ENCODE data around the gene ACBD3.
"Not testable (repeated sequence)": the region's sequence is repeated elsewhere in the genome, so short reads cannot be mapped to it uniquely, and the experiment has no call there.

ACBD3 gene

DNA sequence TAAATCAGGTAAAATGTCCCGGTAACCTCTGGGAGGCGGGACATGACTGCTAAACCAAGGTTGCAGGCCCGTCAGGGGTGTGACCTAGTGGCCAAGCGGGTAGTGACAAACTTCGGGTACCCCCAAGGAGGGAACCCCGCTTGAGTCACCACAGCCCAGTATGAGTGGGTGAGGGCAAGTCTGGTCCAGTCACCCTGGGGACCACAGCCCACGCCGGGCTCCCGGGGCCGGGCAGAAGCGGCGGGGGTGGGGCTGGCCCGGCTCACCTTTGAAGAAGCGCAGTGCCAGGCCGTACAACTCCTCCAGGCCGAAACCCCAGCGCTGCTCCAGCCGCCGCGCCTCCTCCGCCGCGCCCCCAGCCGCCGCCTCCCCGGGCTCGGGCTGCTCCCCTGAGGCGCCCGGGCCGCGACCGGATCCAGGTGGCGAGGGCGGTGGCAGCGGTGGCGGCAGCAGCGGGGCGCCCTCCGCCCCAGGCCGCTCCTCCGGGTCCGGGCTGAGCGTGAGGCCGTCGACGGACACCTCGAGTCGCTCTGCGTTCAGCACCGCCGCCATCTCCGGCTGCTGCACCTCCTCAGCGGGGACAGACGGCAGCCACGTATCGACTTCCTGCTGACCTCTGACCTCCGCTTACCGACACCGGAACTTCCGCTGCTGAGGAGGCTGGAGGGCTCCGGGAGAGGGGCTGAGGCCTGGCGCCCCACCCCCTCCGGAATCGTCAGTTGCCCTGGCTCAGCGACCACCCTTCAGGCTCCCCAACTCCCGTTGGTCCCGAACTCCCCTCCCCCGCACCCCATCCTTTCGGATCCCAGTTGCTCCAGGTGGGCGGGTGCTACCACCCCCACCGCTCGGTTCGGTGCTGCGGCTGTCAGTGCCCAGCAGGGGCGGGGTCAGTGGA is at the start of gene ACBD3:
Gene ACBD3 (minus strand): TSS at position 618 of the 895 bp plus-strand sequence. CDS start 66 bp downstream, at position 552.
- DNase-seq (ENCODE audit: low read depth in 3 of 3) = peak; percentile 56 to 77 (median 68)

- no peak for DNase-seq (ENCODE audit: low read depth in 3 of 3)
Observed at GRCh38 chr1:226233806-226234205, 47.3 kb upstream of the ACBD3 start.

DNA sequence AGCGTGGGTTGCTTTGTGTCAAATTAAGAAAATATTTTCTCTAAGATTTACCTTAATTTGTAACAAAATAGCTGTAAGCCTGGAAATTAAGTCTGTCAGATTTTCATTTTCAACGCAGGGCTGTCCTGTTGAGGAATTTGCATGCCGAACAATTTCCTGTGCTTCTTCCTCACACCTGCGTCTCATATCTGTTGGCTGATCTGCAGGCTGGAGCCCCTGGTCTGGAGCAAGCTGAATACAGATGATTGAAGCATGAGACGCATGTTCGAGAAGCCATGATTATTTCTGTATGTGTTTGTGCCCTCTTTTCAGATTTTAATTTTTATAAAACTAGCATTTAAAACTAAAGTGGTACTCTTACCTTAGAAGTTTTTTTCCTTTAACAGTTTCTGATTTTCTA is 46.8 kb upstream of the ACBD3 start:
- no peak for DNase-seq (ENCODE audit: low read depth in 3 of 3)

- DNase-seq (ENCODE audit: low read depth in 3 of 3) = no peak
Observed at GRCh38 chr1:226226601-226227000, 40.1 kb upstream of the ACBD3 start.

DNA sequence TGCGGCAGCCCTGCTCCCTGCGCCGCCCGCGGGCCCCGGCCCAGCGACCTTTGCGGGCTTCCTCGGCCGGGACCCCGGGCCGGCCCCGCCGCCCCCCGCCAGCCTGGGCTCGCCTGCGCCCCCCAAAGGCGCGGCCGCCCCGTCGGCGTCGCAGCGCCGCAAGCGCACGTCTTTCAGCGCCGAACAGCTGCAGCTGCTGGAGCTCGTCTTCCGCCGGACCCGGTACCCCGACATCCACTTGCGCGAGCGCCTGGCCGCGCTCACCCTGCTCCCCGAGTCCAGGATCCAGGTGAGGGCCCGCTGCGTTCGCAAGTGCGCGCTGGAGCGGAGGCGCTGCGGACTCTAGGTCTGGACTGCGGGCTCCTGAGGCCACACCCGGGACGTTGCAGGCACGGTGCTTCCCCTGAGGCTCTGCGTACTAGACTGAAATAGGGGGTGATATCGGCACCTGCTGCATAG is 37.3 kb upstream of the ACBD3 start:
- peak in 1 of 3 donors; percentile 7 for DNase-seq (ENCODE audit: low read depth in 3 of 3)

- DNase-seq (ENCODE audit: low read depth in 3 of 3) = no peak
Observed at GRCh38 chr1:226223157-226223785, 36.7 kb upstream of the ACBD3 start, which contains the start of gene MIXL1. Gene MIXL1 (plus strand): TSS chr1:226223664. CDS start chr1:226223682, 18 bp downstream.

DNA sequence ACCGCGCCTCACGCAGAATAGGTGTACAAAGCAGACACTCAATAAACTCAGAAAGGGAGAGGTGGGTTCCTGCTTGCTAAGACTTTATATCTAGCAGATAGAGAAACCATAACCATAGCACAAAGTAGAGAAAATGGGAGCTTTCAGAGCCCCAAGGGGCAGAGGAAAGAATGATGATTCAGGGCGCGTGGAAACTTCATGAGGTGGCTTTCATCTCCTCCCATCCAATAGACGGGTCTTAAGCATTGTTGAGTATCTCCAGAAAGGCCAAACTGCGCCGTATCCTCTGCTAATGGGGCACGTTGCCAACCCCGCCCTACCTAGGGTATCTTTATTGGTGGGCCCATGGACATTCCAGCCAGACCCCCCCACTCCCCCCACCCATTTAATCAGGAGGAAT is 36.1 kb upstream of the ACBD3 start:
- no peak for DNase-seq (ENCODE audit: low read depth in 3 of 3)

DNA sequence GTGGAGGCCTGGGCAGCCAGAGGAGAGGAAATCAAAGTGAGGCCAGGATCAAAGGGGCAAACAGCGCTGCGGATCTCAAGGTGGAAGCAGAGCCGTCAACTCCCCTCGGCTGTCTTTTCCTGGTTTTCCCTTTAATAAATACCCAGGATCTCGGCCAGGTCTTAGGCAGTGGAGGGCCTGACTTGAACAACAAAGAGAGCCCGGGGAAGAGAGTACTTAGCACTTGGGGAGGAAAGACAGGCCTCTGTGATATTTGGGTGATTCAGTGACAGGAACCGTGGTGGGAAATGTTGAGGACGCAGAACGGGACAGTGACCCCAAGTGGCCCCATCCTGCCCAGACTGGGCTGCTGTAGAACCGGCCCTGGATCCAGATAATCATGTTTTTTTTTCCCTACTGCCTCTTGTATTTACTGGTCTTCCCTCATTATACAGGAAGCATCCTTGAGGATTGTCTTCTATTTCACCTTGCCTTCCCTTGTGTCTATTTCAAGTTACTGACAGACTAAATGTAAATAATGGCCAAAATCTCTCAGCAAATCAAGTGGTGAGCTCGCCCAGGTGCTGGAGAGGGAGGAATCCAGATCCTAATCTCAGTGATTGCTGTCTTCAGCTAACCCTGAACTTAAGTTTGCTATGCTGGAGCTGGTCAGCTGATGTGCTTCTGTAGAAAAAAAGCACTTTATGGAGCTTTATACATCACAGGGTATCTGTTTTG is 34.1 kb upstream of the ACBD3 start:
- no peak for DNase-seq (ENCODE audit: low read depth in 3 of 3)

GRCh38 chr1:226217273-226217672 is 30.7 kb upstream of the ACBD3 start:
- no peak for DNase-seq (ENCODE audit: low read depth in 3 of 3)

- no peak for DNase-seq (ENCODE audit: low read depth in 3 of 3)
Observed at GRCh38 chr1:226216056-226216455, 29.5 kb upstream of the ACBD3 start.

DNA sequence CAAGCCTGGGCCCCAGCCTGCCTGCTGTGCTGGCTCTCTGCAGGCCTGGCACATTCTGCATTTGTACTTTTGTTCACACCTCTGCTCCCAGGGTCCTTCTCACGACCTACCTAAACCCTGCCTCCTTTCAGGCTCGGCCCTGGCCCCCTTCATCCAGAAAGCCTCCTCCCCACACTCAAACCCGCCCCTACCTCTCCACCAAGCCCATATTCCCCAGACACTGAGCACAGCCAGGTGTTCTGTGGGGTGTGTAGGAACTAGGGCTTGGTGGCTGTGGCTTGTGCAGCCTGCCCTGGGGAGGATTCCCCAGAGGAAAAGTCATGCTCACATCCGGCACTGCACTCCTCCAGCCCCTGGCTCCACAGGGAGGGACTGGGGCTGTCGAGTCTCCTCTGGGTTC is 28.7 kb upstream of the ACBD3 start:
- no peak for DNase-seq (ENCODE audit: low read depth in 3 of 3)

DNA sequence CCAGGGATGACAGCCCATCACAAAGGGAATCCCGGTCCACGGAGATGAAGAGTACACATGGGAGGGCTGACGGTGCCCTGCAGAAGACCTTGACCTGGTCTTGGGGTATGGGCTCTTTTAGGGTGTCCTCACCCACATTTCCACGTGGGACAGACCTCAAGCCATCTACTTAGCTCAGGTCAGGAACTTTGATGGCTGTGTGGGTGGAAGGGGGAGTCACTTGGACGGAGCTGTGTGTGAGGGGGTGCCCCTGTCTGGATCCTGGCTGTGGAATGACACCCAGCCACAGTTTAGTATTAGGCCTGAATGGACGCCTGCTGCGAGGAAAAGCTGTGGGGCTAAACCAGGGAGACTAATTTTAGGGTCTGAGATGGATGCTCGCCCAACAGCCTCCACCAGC is 26.0 kb upstream of the ACBD3 start:
- no peak for DNase-seq (ENCODE audit: low read depth in 3 of 3)

- DNase-seq (ENCODE audit: low read depth in 3 of 3) = no peak
Observed at GRCh38 chr1:226211181-226211821, 24.8 kb upstream of the ACBD3 start.

DNA sequence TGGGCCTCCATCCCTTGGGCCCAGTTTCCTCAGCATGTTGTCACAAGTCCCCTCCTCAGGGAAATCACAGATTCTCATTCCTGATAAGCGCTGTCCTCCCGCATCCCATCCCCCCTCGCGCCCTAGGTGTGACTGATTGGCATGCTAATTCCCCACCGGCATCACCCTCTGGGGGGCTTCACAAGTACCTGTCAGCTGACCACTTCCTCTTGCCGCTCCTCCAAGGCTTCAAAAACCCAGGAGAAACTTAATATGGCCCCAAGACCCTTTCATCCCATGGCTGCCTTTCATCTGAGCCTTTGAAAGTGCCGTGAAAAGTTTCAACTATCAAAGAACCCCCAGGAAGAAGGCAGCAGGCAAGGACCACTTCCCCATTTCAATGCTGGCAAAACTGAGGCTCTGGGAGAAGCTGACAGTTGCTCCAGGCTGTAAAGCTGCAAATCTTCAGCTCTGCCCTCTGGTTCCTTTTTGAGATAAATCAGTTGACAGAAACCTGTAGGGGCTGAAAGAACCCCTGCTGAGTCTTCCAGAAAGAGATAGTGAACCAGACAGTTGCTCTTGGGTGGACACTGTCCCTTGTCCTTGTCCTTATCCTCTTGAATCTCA is 24.1 kb upstream of the ACBD3 start:
- DNase-seq (ENCODE audit: low read depth in 3 of 3) = no peak

DNA sequence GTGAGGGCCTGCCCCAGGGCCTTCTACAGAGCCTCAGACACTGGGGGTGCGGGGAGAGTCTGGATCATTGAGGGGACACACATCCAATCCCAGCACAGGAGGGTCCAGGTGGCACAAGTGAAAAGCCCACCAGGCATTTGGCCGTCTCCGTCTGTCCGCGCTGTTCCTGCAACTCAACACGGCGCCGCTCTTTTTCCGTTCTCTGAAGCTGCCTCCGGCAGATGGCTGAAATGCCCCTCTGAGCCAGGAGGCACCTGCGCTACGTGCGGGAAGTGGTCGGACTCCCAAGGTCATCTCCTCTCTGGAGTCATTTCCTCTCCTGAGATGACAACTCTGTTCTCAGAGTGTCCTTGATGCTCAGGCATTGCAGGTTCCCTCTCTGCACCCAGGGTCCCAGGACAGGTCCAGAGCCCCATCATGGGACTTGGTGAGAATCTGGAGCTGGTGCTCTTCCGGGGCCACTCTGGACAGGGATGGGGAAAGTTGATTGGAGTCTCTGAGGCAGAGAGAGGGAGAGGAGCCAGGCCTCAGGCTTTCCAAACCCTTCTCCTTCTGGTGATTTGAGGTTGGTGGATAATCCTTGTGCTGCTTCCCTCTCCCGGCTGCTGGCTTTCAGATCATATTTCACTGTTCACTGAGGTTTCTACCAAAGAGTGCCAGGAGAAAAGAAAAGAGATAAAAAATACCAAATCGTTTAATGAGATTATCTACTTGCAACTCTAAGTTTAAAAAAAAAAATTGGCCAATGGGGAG is 22.9 kb upstream of the ACBD3 start:
- DNase-seq (ENCODE audit: low read depth in 3 of 3) = no peak

- DNase-seq (ENCODE audit: low read depth in 3 of 3) = no peak
Observed at GRCh38 chr1:226207048-226207447, 20.5 kb upstream of the ACBD3 start.

DNA sequence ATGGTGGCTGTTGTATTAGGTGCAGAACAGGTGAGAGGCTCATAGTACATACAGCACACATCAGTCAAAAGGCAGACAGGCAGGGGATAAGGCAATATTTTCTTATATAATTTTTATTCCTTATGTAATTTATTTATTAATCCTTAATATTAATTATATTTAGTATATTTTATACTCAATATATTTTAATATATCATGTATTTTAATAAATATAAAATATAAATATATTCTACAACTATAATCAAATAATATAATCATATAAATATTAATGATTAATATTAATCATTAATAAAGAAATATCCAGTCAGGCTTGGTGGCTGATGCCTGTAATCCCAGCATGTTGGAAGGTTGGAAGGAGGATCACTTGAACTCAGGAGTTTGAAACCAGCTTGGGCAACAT is 17.7 kb upstream of the ACBD3 start:
- DNase-seq (ENCODE audit: low read depth in 3 of 3) = no peak

DNA sequence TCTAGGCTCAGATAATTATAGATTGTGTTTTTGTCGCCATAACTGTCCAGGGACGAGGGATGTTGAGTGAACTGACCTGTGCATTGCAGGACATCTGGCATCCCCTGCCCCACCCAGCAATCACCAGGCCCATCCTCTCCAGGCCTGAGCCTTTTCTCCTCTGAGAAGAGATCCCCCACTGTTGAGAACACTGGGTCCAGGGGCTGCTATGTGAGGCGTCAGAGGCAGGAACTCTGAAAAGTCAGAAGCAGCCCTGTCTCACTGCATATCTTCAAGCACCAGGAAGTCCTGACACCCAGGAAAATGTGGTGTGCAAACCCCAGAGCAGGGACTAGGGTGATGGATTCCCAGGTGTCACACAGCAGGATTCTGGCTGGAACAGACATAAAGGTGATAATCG is 17.1 kb upstream of the ACBD3 start:
- no peak for DNase-seq (ENCODE audit: low read depth in 3 of 3)

- DNase-seq (ENCODE audit: low read depth in 3 of 3) = no peak
Observed at GRCh38 chr1:226203240-226203639, 16.7 kb upstream of the ACBD3 start.

- DNase-seq (ENCODE audit: low read depth in 3 of 3) = not testable (repeated sequence)
Observed at GRCh38 chr1:226202666-226203065, 16.1 kb upstream of the ACBD3 start.

- DNase-seq (ENCODE audit: low read depth in 3 of 3) = no peak
Observed at GRCh38 chr1:226202246-226202645, 15.7 kb upstream of the ACBD3 start.
